Activated T-helper 1 cell treated with anti-CD3 and anti-CD28 coated beads, Interleukin-2, amount 50 U/mL, for 16 hours (primary cell): ENCODE results near the gene SYNPO.

ENCODE experiments used
- DNase-seq, 2 donors: peaks; one replicate each; pipeline ENCODE4 v3.0.0-alpha.2; 2020; ENCODE audit warnings: low read depth in 1 of 2, low spot score in 1 of 2

The SYNPO gene

DNA sequence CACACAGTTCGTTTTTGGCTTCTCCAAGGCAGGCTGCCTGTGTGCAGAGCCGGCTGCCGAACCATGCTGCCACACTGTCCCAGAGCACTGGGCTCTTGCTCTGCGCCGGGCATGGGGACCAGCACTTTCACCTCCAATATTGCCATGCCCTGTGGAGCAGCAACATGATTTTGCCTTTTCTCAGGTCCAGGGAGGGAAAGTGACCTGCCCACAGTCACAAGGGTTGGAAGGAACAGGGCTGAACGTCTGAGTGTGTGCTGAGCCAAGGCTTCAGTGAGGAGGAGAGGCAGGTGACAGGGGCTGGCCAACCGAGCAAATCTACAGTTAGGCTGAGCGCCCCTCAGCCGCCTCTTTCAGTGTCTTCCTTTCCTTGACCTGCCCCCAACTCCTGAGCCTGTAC lies 34.0 kb upstream of the SYNPO start:
- no peak for DNase-seq

- DNase-seq: no peak
These were observed 33.4 kb upstream of the SYNPO start for GRCh38 chr5:150607105-150607504.

DNA sequence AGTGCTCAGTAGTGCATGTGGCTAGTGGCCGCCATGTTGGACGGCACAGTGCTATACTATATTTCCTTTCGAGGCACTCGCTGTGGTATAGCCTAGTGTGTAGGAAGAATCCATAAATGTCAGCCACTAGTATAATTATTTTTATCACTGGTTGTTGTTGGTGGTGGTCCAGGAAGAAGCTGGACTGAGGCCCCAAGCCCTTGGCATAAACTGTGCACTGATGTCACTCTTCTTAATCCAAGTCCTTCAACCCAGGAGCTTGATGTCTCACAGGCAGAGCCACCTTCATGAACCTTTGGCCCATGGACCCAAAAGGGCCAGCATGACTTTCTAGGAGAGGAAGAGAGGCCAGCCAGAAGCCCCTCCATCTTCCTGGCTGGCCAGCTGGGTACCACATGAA lies 32.5 kb upstream of the SYNPO start:
- no peak for DNase-seq

- no peak for DNase-seq
These were observed 31.5 kb upstream of the SYNPO start for GRCh38 chr5:150608991-150609390.

DNA sequence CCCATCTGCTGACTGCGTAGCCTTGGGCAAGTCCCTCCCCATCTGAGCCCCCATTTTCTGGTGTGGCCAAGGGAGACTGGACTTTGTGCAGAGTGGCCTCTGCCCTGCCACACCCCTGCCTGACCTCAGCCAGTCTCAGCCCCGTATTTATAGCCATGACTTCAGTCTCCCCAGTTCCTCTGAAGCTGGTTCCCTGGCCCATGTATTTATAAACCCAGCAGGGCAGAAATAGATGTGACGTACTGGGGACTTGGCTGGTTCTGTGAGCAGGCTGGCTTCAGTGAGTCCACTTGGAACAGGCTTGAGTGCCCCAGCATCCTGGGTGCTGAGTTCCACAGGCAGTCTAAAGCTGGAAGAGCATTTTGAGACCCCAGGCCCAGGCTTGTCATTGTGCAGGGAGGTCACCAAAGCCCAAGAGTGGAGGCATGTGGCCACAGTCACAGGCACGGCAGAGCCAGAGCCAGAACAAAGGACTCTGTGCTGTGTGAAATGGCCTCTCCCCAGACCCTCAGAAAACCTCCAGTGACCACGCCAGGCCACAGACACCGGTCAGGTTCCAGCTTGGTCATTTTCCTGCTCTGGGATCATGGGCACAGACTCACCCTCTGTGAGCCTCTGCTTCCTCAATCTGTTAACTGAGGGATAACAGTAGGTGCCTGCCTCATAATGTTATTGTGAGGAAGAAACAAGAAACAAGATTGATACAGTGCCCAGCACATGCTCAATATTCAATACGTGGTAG lies 30.4 kb upstream of the SYNPO start:
- no peak for DNase-seq

DNA sequence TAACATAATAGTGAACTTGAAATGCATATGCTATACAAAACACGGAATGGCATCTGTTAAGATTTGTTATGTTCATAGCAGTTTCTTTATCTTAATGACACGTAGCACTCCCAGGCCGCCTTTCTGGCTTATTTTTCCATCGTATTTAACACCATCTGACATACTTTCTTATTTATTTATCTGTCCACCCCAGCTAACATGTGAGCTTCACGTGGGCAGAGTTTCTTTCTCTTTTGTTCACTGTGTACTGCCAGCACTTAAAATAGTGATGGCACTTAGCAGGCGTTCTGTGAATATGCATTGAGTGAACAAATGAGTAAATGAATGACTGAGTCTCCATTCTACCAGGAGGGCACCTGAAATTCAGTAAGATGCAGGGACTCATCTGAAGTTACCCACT lies 29.4 kb upstream of the SYNPO start:
- DNase-seq: no peak

DNA sequence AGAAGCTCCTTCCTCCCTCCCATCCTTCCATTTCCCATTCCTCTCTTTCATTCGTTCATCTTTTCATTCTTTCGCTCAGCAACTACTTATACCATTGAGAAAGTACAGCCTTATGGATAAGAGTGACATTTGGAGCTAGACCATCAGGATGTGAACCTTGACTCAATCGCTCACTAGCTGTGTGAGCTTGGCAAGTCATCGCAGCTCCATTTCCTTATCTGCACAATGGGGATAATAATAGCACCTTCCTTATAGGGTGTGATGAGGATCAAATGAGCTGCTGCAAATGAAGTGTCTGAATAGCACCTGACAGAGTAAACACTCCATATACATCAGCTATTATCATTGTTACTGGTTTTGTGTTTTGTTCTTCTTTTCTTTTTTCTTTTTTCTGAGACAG lies 28.1 kb upstream of the SYNPO start:
- DNase-seq: no peak

DNA sequence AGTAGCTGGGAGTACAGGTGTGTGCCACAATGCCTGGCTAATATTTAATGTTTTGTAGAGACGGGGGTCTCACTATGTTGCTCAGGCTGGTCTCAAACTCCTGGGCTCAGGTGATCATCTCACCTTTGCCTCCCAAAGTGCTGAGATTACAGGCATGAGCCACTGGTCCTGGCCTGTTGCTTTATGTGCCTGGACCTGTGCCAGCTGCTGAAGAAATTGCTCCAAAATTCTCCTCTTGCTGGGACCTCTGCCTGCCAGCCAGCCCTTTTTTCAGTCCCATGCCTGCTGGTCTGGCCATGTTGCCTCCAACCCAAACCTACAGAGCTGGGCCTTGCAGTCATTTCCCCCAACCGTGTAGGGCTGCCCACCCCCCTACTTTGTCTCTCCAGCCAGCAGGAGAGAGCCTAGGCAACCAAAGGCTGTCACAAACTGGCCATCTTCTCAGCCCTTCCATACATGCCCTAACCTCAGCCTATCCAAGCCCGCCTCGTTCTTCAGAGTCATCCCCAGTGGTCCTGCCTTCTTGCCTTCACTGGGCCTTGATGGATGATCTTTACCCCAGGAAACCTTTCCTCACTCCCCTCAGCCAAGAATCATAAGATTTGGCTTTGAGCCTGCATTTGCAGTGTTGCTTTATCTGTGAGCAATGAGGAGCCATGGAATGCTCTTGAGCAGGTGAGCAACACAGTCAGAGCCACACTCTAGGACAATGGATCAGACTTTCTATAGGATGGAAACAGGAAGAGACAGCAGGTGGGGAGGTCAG lies 27.4 kb upstream of the SYNPO start:
- no peak for DNase-seq

GRCh38 chr5:150613991-150614660 lies 26.3 kb upstream of the SYNPO start:
- no peak for DNase-seq

DNA sequence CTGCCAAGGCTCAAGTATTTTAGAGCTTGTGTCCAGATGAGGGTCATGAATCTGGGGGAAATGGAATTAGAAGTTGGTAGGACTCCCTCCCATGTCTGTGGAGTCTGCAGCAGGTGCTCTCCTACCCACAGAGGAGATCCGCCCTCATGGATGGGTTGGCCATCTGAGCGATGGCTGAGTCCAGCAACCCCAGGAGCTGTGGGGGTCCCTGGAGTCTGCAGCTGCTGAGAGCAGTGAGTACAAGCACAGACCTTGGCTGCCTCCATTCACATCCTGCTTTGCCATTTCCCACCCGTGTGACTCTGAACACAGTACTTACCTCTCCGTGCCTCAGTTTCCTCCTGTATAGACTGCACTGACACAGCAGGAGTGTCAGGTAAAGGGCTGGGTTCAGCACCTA lies 25.8 kb upstream of the SYNPO start:
- DNase-seq: no peak

DNA sequence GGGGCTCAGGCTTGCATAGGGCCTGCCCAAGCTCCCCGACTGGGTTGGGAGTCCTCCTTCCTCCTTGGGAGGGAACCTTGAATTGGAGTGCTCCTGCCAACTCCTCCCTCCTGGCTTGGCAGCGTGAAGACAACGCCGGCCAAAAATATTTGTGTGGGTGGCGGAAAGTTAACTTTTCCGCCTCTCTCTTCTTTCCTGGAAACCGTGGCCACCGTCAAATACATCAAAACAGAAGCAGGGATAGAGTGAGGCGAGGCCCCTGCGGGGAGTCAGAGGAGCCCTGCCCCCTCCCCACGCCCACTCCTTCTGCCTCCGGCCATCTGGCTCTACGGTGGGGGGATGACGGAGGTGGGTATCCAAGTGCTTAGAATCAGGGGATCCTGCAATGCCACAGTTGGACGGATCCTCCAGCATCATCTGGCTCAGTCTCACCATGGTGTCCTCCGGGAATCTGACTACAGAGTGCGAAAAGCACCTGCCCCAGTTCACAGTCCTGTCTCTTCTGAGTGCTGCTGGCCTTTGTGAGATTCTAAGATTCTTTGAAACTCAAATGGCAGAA lies 25.2 kb upstream of the SYNPO start:
- DNase-seq: no peak

- DNase-seq: no peak
These were observed 24.4 kb upstream of the SYNPO start for GRCh38 chr5:150616024-150616470.

- DNase-seq: no peak
These were observed 24.0 kb upstream of the SYNPO start for GRCh38 chr5:150616506-150616905.

GRCh38 chr5:150618163-150618562 lies 22.3 kb upstream of the SYNPO start:
- DNase-seq: no peak

DNA sequence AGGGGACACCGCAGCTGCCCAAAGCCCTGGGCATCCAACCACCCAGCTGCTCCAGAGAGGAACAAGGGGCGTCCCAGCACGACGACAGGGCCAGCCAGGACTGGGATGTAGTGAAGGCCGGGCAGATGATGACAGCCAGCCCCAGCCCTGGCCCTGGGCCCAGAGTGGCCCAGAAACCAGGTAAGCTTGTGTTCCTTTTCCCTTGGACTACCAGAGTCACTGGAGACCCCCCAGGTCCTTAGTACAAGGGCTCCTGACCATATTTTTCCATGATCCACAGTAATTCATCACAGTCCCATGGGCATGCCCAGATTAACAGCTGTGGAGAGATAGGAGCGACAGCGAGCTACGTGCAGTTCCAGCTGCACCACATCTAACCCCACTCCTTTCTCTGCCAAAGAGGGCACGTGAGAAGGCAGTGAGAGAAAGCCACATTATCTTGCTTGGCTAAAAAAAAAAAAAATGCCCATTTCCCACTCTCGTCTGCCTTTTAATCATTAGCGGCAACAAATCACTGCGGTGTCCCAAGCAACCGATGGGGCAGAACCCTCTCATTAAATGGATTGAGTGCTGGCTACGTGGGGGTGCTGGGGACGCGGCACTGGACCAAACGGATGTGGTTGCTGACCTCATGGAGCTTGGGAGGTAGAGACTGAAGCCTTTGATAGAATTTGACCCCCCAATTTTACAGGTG lies 21.7 kb upstream of the SYNPO start:
- DNase-seq: no peak

DNA sequence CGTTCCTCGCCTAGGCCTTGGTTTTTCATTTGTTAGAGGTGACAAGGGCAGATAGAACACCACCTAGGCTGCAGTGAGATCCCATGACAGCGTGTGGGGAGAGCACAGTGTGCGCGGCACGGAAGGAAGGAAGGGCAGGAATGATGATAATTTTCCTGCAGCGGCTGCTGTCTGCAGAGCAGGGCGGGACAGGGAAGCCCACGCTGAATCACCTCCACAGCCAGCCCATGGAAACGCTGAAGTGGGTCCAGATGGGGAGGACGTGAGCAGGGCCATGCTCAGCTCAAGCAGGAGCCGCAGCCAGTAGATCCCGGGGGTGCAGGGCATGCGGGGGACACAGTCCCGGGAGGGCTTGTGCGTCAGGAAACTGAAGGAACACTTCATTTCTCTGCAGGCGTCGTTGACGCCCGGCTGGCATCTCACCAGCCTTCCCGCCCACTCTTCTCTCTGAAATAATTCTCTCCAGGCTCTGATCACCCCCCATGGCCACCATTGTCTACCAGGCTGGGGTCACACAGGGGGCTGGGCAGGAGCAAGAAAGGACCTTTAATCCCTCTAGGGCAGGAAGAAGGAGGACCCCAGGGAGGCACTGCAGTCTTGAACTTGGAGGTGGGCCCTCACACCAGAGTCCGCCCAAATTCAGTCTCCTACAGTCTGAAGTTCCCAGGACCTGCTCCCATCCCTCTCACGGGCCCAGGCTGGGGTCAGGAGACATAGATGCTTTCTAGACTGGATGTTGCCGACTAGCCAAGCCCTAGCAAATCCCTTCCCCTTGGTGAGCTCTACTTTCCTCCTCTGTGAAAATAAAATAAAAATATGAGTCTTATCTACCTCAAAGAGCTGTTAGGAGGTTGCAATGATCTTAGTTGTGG lies 20.9 kb upstream of the SYNPO start:
- no peak for DNase-seq

DNA sequence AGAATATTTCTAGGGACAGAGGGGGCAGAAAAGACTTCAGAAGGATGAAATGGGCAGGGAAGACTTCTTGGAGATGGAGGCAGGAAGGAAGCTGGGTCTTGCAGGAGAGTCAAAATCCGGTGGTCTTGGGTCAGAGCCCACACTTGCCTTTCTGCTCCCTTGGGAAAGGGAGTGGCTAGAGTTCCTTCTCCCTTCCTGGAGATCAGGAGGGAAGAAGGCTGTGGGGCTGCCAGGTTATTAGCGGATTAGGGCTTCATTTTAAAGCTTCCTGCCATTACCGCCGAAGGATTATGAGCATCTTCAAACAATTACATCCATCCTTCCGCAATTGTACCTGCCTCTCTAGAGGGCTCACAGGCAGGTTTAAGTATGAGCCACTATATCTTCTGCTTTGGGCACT lies 19.2 kb upstream of the SYNPO start:
- DNase-seq: no peak

- no peak for DNase-seq
These were observed 18.3 kb upstream of the SYNPO start for GRCh38 chr5:150622157-150622556.

DNA sequence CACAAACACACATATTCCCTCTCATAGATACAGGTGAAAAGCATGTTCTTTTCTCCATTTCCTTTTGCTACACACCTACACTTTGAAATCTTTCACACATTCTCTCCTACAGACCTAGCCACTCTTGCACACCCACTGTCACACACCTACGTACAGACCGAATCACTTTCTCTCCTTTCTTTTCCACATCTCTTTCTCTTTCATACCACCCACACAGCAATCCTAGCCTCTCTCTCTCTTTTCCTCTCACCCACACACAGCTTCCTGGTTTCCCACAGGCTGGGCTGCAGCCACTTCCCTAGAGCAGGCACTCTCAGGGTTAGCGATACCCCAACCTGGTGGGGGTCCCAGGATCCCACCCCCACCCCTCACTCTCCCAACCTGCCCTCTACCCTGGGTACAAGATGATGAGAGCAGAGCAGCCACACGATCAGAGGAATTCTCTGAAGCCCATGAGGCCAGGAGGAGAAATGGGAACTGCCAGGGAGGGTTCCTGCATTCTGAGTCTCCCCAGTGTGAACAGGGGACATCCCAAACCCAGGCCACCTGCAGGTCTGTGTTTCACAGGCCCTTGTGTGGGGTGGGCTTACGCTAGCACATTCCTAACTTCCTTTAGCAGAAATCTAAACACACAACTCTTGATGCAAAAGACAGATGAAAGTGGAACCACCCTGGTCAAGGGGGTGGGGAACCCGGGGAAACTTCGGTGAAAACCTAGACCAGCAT lies 17.1 kb upstream of the SYNPO start:
- DNase-seq: no peak

- DNase-seq: no peak
These were observed 16.6 kb upstream of the SYNPO start for GRCh38 chr5:150623878-150624216.
